SK-N-SH treated with all-trans-retinoic acid at 6 μM for 48 hours (cell line): ENCODE measurements around the gene MTTP.

Source experiments
- BACH2 ChIP-seq: fragments of 250-450 bp; sonication (Bioruptor Pico); IDR thresholded peaks from 2 replicates; pipeline ENCODE4 v1.9.0; 2021; ENCODE audit warnings: mild to moderate bottlenecking, borderline replicate concordance
- CREB5 ChIP-seq: fragments of 250-450 bp; sonication (Bioruptor Pico); IDR thresholded peaks from 2 replicates; pipeline ENCODE4 v1.5.1; 2020; ENCODE audit warnings: low read depth, mild to moderate bottlenecking, moderate library complexity
- CSDC2 ChIP-seq: fragments of 250-450 bp; sonication (Bioruptor Pico); IDR thresholded peaks from 2 replicates; pipeline ENCODE4 v1.5.0; 2020; ENCODE audit warnings: mild to moderate bottlenecking, moderate library complexity
- ESRRG ChIP-seq: fragments of 250-450 bp; sonication (Bioruptor Pico); IDR thresholded peaks from 2 replicates; pipeline ENCODE4 v1.6.1; 2021; ENCODE audit warnings: mild to moderate bottlenecking
- PATZ1 ChIP-seq: fragments of 250-450 bp; sonication (Bioruptor Pico); IDR thresholded peaks from 2 replicates; pipeline ENCODE4 v1.8.0; 2020; ENCODE audit warnings: mild to moderate bottlenecking, moderate library complexity, borderline replicate concordance
- RARB ChIP-seq: fragments of 250-450 bp; sonication (Bioruptor Pico); IDR thresholded peaks from 2 replicates; pipeline ENCODE4 v1.8.0; 2021; ENCODE audit warnings: mild to moderate bottlenecking, moderate library complexity
- SNAI2 ChIP-seq: fragments of 250-450 bp; sonication (Bioruptor Pico); IDR thresholded peaks from 2 replicates; pipeline ENCODE4 v1.5.0; 2020; ENCODE audit warnings: mild to moderate bottlenecking, moderate library complexity
- ZFP3 ChIP-seq: fragments of 250-450 bp; sonication (Bioruptor Pico); IDR thresholded peaks from 2 replicates; pipeline ENCODE4 v1.5.0; 2020; ENCODE audit warnings: mild to moderate bottlenecking, moderate library complexity
- ZNF565 ChIP-seq: fragments of 450-650 bp; formaldehyde crosslinking; conservative IDR thresholded peaks from 2 replicates; pipeline ENCODE4 v1.5.0; 2020; ENCODE audit warnings: low read depth, mild to moderate bottlenecking, moderate library complexity
- ZNF70 ChIP-seq: fragments of 450-650 bp; formaldehyde crosslinking; IDR thresholded peaks from 2 replicates; pipeline ENCODE4 v1.5.0; 2020; ENCODE audit warnings: mild to moderate bottlenecking, moderate library complexity
- ZNF8 ChIP-seq: fragments of 450-650 bp; formaldehyde crosslinking; IDR thresholded peaks from 2 replicates; pipeline ENCODE4 v1.5.0; 2020; ENCODE audit warnings: mild to moderate bottlenecking, moderate library complexity
- TF ChIP-seq, protein P1 (sequence below): fragments of 250-450 bp; sonication (Bioruptor Pico); IDR thresholded peaks from 2 replicates; pipeline ENCODE4 v1.5.0; 2020; ENCODE audit warnings: mild to moderate bottlenecking, moderate library complexity

DNA sequence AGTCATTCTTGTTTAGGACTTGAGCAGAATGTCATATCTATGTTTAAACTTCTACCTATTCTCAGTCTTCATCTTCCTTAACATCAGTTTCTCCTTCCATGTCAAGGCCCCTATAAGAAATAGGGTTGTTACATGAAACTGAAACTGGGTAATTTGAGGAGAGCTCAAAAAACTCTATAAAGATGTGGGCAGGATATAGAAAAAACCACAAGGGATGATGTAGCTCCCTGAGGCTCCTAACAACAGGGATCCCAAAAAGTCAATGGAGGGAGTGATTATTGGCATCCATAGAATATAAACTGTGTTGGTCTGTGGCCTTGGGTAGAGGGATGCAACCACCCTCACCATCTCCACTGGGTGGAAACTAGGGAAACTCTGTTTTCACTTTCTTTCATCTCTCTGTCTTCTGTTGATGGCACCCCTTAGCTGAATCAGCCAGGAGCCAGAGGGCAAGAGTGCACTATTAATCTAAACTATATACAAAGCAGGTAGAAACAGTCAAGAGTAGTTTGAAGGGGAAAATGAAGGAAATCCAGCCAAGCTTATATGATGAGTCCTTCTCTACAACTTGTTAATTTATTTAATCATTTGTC is 55.4 kb downstream of the MTTP start:
- TF ChIP-seq ZNF70 (CRISPR knock-in tag): no peak
- no peak for TF ChIP-seq PATZ1 (CRISPR knock-in tag)
- no peak for TF ChIP-seq ZNF565 (CRISPR knock-in tag)
- no peak for TF ChIP-seq RARB (CRISPR knock-in tag)
- TF ChIP-seq ZFP3: no peak
- no peak for TF ChIP-seq BACH2 (CRISPR knock-in tag)
- TF ChIP-seq CREB5: no peak
- no peak for TF ChIP-seq ESRRG (CRISPR knock-in tag)
- TF ChIP-seq ZNF8 (CRISPR knock-in tag): no peak
- no peak for TF ChIP-seq SNAI2
- TF ChIP-seq CSDC2 (CRISPR knock-in tag): no peak
- TF ChIP-seq, protein P1, sequence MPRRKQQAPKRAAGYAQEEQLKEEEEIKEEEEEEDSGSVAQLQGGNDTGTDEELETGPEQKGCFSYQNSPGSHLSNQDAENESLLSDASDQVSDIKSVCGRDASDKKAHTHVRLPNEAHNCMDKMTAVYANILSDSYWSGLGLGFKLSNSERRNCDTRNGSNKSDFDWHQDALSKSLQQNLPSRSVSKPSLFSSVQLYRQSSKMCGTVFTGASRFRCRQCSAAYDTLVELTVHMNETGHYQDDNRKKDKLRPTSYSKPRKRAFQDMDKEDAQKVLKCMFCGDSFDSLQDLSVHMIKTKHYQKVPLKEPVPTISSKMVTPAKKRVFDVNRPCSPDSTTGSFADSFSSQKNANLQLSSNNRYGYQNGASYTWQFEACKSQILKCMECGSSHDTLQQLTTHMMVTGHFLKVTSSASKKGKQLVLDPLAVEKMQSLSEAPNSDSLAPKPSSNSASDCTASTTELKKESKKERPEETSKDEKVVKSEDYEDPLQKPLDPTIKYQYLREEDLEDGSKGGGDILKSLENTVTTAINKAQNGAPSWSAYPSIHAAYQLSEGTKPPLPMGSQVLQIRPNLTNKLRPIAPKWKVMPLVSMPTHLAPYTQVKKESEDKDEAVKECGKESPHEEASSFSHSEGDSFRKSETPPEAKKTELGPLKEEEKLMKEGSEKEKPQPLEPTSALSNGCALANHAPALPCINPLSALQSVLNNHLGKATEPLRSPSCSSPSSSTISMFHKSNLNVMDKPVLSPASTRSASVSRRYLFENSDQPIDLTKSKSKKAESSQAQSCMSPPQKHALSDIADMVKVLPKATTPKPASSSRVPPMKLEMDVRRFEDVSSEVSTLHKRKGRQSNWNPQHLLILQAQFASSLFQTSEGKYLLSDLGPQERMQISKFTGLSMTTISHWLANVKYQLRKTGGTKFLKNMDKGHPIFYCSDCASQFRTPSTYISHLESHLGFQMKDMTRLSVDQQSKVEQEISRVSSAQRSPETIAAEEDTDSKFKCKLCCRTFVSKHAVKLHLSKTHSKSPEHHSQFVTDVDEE (CRISPR knock-in tag): no peak
